ENCODE data around the gene BMPER.

BMPER gene

GRCh38 chr7:34124765-34125164 lies 219.4 kb downstream of the BMPER start:
- ChIA-PET CTCF (no interaction called here), POLR2A (no interaction called here)
- Histone ChIP-seq H3K4me1 (ENCODE audit: control insufficient read depth, insufficient read depth, low read length) (no peaks in the 10 kb centered on the region), H3K27ac (ENCODE audit: extremely low read depth, low read depth, low read length) (no peak overlapping the region), H3K36me3 (ENCODE audit: control insufficient read depth in 2 of 2, insufficient read depth in 1 of 2, low read length in 2 of 2) (no peaks in the 10 kb centered on the region), H3K4me3 (ENCODE audit: low read depth, low read length) (no peak overlapping the region), H3K9me3 (ENCODE audit: control insufficient read depth, insufficient read depth, low read depth, low read length) (no peaks in the 10 kb centered on the region)
- no peak for TF ChIP-seq ZNF677 (tag by site-specific recombination; IDR thresholded peaks at IDR 0.05)
- no peak for TF ChIP-seq ZNF670 (tag by site-specific recombination; IDR thresholded peaks at IDR 0.05; ENCODE audit: low read depth)
- peak; percentile 64 for TF ChIP-seq SETDB1 (IDR thresholded peaks at IDR 0.05; ENCODE audit: insufficient read length, low read length)

GRCh38 chr7:34128762-34129161 lies 223.4 kb downstream of the BMPER start:
- no peaks in the 10 kb centered on the region for H3K9me3 ChIP-seq (ENCODE audit: control insufficient read depth, insufficient read depth, low read depth, low read length)
- ChIA-PET CTCF (interaction anchor here (0.6 kb wide), 1 partner anchor 195 kb away, joined by 3 read pairs; no protein-coding TSS in a partner anchor), POLR2A (no interaction called here)
- no peak overlapping the region for H3K27ac ChIP-seq (ENCODE audit: extremely low read depth, low read depth, low read length)
- TF ChIP-seq ZNF362 (tag by site-specific recombination; IDR thresholded peaks at IDR 0.05) (no peak), ZNF785 (tag by site-specific recombination; IDR thresholded peaks at IDR 0.05) (no peak), ZIC2 (tag by site-specific recombination; IDR thresholded peaks at IDR 0.05) (no peak), ZNF529 (tag by site-specific recombination; IDR thresholded peaks at IDR 0.05; ENCODE audit: insufficient replicate concordance) (no peak), ZNF548 (tag by site-specific recombination; IDR thresholded peaks at IDR 0.05) (no peak), ZNF148 (tag by site-specific recombination; IDR thresholded peaks at IDR 0.05; ENCODE audit: borderline replicate concordance) (no peak), ZBTB44 (tag by site-specific recombination; IDR thresholded peaks at IDR 0.05) (no peak), ZNF776 (tag by site-specific recombination; IDR thresholded peaks at IDR 0.05; ENCODE audit: borderline replicate concordance) (no peak), ZNF530 (tag by site-specific recombination; IDR thresholded peaks at IDR 0.05; ENCODE audit: low read depth) (no peak), ZNF544 (tag by site-specific recombination; IDR thresholded peaks at IDR 0.05) (no peak), ZNF621 (tag by site-specific recombination; IDR thresholded peaks at IDR 0.05) (no peak), ZNF2 (tag by site-specific recombination; IDR thresholded peaks at IDR 0.05) (no peak), PRDM6 (tag by site-specific recombination; IDR thresholded peaks at IDR 0.05) (no peak), ZNF341 (tag by site-specific recombination; IDR thresholded peaks at IDR 0.05; ENCODE audit: low read depth) (no peak), PRDM1 (tag by site-specific recombination; IDR thresholded peaks at IDR 0.05) (no peak), BCL11B (tag by site-specific recombination; IDR thresholded peaks at IDR 0.05; ENCODE audit: low read depth) (no peak), ZFP41 (tag by site-specific recombination; IDR thresholded peaks at IDR 0.05; ENCODE audit: borderline replicate concordance) (no peak)
- H3K36me3 ChIP-seq (ENCODE audit: control insufficient read depth in 2 of 2, insufficient read depth in 1 of 2, low read length in 2 of 2): no peaks in the 10 kb centered on the region
- no peak overlapping the region for H3K4me3 ChIP-seq (ENCODE audit: low read depth, low read length)
- no peaks in the 10 kb centered on the region for H3K4me1 ChIP-seq (ENCODE audit: control insufficient read depth, insufficient read depth, low read length)
